GM12874 (cell line): ENCODE measurements around the gene IFNGR2.

Experiments used
- TF ChIP-seq, protein P1 (sequence below): IDR thresholded peaks from 2 replicates; pipeline ENCODE4 v1.5.1; 2011; ENCODE audit warnings: low read depth, mild to moderate bottlenecking, control low read depth, low read length, moderate library complexity; ENCODE audit not compliant: insufficient read depth

IFNGR2 gene

DNA sequence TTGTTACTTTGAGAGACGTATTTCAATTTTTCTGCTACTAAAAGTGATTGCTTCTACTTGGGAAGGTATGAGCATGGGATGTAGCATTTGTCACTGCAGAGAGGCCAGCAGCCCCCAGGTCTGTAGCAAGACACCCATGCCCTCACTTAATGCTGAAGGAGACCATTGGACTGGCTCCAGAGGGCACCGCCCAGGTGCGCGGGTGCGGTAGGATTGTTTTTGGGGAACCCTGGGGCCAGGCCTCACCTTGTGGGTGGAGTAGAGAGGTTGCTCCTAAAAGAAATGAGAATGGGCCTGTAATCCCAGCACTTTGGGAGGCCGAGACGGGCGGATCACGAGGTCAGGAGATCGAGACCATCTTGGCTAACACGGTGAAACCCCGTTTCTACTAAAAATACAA, 30.6 kb upstream of the IFNGR2 start:
- TF ChIP-seq, protein P1, sequence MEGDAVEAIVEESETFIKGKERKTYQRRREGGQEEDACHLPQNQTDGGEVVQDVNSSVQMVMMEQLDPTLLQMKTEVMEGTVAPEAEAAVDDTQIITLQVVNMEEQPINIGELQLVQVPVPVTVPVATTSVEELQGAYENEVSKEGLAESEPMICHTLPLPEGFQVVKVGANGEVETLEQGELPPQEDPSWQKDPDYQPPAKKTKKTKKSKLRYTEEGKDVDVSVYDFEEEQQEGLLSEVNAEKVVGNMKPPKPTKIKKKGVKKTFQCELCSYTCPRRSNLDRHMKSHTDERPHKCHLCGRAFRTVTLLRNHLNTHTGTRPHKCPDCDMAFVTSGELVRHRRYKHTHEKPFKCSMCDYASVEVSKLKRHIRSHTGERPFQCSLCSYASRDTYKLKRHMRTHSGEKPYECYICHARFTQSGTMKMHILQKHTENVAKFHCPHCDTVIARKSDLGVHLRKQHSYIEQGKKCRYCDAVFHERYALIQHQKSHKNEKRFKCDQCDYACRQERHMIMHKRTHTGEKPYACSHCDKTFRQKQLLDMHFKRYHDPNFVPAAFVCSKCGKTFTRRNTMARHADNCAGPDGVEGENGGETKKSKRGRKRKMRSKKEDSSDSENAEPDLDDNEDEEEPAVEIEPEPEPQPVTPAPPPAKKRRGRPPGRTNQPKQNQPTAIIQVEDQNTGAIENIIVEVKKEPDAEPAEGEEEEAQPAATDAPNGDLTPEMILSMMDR, result no peak

DNA sequence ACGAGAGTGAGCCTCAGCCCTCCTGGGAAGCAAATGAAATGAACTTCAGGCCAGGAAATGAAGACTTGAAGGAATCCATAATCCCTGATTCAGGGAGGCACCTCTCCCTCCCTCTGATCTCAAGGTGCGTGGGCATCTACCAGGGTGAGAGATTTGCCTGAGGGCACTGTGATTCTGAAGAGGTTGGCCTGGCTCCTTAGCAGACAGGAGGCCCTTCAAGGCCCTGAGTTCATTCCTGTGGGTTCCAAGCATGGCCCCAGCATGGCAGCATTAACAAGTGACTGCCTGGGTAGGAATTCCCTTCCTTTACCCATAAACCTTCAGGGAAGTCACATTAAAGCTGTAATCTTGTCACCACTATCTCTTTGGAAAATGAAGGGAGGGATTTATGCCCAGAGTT, 29.8 kb upstream of the IFNGR2 start:
- TF ChIP-seq, protein P1, result no peak

DNA sequence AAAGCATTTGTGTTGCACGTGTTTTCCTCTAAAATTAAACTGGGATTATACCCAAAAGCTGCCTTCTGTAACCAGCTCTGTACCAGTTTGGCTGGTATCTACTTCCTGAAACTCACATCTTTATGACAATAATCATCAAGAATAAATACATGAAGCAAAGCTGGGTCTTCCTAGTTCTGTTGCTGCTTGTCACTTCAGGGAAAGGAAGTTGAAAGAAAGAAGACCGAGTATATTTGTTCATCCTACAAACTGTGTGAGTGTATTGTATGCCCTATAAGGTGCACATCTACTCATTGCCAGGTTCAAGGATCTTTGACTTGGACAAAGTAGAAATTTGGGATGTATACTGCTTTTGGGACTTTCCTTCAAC, 29.1 kb upstream of the IFNGR2 start:
- TF ChIP-seq, protein P1, result no peak

DNA sequence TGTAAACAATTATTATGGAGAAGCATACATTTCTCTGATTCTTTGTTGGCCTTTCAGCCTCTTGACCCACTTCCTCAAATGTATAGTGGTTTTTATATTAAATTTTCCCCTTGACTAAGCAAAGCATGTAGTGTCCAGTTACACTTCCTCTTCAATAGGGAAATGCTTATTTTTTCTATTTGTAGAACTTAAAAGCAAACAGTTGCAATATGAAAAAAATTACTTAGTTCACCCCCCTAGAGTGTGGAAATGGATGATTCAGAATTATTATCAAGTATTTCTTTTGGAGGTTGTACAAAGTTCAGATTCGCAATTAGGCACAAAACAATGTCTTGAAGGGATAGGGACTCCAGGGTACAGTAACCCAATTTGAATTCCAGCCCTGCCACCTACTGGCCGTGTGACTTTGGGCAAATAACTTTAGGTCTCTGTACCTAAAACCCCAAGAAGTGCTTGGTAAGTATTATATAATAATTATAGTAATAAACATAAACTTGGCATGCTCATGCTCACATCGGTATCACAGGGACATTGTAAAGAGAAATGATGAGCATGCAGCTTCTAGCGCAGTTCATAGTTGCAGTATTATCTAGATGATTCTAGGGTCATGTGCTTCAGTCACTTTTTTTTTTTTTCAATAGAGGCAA, 28.6 kb upstream of the IFNGR2 start:
- TF ChIP-seq, protein P1, result peak; percentile 56

DNA sequence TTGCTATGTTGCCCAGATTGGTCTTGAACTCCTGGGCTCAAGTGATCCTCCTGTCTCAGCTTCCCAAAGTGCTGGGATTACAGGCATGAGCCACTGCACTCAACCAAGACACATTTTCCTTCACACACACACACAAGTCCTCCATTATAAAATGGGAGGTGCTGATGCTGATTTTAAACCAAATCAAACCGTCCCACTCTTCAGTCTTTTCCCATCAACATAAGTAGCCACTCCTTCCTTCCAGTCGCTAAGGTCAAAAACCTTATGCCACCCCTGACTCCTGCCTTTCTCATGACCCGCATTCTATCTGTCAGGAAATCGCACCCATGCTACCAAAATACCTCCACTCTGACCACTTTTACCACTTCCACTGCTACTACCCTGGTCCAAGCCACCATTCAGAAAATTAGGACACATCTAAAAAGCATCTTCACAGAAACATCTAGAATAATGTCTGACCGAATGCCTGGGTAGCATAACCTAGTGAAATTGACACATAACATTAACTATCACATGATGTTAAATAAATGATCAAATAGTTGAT, 28.0 kb upstream of the IFNGR2 start:
- TF ChIP-seq, protein P1, result no peak

DNA sequence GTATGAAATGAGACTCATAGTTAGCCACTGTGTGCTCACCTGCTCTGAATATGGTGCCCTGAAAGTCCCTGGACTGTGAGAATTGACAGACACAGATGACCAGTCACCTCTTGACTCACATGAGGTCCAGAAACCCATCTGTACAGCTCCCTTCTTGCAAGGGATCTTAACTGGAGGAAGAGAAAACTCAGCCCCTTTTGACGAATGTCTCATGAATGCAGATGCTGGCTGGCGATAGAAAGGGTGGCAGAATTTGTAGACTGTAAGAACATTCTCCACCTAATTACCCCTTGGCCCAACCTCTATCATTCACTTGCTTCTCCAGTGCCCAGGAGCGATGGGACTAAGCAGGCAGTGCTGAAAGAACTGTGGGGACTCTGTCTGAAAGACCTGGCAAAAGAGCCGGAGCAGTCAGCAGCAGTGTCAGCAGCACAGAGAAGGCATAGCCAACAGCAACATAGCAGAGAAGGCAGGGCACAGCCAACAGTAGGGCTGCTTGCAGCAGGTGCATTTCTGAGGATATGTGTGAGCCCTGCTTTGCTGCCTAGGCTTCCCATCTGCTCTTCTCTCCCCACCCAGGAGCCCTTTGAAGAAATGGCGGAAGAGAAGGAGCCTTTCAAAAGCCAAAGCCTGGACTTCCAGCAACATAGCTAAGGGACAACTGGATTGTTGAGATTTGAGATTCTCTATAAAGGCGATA, 25.8 kb upstream of the IFNGR2 start:
- TF ChIP-seq, protein P1, result no peak

DNA sequence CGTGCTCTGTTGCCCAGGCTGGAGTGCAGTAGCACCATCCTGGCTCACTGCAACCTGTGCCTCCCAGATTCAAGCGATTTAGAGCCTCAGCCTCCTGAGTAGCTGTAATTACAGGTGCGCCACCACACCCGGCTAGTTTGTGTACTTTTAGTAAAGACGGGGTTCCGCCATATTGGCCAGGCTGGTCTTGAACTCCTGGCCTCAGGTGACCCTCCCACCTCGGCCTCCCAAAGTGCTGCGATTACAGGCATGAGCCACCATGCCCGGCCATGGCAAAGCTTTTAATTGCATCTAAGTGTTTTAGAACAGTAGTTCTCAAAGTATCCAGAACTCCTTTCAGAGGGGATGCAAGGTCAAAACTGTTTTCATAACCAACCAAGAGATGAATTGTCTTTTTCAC, 25.1 kb upstream of the IFNGR2 start:
- TF ChIP-seq, protein P1, result no peak
